HEK293 (cell line): ENCODE results near the gene NOP10.

Experiments
- ZNF561 ChIP-seq: fragments of 450-650 bp; IDR thresholded peaks from 2 replicates; pipeline ENCODE4 v1.5.1; 2018; ENCODE audit warnings: missing biosample characterization, missing genetic modification characterization, borderline replicate concordance
- ZNF660 ChIP-seq: fragments of 450-650 bp; IDR thresholded peaks from 2 replicates; pipeline ENCODE4 v1.5.1; 2018; ENCODE audit warnings: missing biosample characterization, mild to moderate bottlenecking, missing genetic modification characterization
- TF ChIP-seq, protein P1 (sequence below): fragments of 450-650 bp; formaldehyde crosslinking; IDR thresholded peaks from 2 replicates; pipeline ENCODE4 v1.5.1; 2016; ENCODE audit warnings: missing biosample characterization, missing genetic modification characterization
- TF ChIP-seq, protein P2 (sequence below): fragments of 450-650 bp; formaldehyde crosslinking; IDR thresholded peaks from 2 replicates; pipeline ENCODE4 v1.5.1; 2016; ENCODE audit warnings: missing biosample characterization, missing genetic modification characterization
- TF ChIP-seq, protein P3 (sequence below): fragments of 450-650 bp; formaldehyde crosslinking; IDR thresholded peaks from 2 replicates; pipeline ENCODE4 v1.5.1; 2016; ENCODE audit warnings: missing biosample characterization, missing genetic modification characterization

DNA sequence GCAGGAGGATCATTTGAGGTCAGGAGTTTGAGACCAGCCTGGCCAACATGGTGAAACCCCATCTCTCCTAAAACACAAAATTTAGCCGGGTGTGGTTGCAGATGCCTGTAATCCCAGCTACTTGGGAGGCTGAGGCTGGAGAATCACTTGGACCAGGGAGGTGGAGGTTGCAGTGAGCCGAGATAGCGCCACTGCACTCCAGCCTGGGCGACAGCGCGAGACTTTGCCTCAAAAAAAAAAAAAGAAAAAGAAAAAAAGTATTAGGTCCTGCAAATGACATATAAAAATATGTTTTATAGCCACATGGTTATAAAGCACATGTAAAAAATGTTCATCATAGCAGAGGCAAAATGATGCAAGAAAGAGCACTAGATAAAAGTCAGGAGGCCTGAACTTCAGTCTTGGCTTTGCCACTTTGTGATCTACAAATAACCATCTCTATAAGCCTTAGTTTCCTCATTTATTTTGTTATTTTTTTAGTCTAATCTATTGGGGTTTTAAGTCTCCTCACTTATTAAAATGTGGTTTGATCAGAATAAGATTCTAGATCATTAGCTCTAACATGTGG is 10.3 kb downstream of the NOP10 start:
- TF ChIP-seq ZNF561 (tag by site-specific recombination): no peak
- TF ChIP-seq, protein P1, sequence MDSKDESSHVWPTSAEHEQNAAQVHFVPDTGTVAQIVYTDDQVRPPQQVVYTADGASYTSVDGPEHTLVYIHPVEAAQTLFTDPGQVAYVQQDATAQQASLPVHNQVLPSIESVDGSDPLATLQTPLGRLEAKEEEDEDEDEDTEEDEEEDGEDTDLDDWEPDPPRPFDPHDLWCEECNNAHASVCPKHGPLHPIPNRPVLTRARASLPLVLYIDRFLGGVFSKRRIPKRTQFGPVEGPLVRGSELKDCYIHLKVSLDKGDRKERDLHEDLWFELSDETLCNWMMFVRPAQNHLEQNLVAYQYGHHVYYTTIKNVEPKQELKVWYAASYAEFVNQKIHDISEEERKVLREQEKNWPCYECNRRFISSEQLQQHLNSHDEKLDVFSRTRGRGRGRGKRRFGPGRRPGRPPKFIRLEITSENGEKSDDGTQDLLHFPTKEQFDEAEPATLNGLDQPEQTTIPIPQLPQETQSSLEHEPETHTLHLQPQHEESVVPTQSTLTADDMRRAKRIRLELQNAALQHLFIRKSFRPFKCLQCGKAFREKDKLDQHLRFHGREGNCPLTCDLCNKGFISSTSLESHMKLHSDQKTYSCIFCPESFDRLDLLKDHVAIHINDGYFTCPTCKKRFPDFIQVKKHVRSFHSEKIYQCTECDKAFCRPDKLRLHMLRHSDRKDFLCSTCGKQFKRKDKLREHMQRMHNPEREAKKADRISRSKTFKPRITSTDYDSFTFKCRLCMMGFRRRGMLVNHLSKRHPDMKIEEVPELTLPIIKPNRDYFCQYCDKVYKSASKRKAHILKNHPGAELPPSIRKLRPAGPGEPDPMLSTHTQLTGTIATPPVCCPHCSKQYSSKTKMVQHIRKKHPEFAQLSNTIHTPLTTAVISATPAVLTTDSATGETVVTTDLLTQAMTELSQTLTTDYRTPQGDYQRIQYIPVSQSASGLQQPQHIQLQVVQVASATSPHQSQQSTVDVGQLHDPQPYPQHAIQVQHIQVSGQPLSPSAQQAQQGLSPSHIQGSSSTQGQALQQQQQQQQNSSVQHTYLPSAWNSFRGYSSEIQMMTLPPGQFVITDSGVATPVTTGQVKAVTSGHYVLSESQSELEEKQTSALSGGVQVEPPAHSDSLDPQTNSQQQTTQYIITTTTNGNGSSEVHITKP (tag by site-specific recombination): no peak
- TF ChIP-seq, protein P2, sequence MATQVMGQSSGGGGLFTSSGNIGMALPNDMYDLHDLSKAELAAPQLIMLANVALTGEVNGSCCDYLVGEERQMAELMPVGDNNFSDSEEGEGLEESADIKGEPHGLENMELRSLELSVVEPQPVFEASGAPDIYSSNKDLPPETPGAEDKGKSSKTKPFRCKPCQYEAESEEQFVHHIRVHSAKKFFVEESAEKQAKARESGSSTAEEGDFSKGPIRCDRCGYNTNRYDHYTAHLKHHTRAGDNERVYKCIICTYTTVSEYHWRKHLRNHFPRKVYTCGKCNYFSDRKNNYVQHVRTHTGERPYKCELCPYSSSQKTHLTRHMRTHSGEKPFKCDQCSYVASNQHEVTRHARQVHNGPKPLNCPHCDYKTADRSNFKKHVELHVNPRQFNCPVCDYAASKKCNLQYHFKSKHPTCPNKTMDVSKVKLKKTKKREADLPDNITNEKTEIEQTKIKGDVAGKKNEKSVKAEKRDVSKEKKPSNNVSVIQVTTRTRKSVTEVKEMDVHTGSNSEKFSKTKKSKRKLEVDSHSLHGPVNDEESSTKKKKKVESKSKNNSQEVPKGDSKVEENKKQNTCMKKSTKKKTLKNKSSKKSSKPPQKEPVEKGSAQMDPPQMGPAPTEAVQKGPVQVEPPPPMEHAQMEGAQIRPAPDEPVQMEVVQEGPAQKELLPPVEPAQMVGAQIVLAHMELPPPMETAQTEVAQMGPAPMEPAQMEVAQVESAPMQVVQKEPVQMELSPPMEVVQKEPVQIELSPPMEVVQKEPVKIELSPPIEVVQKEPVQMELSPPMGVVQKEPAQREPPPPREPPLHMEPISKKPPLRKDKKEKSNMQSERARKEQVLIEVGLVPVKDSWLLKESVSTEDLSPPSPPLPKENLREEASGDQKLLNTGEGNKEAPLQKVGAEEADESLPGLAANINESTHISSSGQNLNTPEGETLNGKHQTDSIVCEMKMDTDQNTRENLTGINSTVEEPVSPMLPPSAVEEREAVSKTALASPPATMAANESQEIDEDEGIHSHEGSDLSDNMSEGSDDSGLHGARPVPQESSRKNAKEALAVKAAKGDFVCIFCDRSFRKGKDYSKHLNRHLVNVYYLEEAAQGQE: no peak
- TF ChIP-seq, protein P3, sequence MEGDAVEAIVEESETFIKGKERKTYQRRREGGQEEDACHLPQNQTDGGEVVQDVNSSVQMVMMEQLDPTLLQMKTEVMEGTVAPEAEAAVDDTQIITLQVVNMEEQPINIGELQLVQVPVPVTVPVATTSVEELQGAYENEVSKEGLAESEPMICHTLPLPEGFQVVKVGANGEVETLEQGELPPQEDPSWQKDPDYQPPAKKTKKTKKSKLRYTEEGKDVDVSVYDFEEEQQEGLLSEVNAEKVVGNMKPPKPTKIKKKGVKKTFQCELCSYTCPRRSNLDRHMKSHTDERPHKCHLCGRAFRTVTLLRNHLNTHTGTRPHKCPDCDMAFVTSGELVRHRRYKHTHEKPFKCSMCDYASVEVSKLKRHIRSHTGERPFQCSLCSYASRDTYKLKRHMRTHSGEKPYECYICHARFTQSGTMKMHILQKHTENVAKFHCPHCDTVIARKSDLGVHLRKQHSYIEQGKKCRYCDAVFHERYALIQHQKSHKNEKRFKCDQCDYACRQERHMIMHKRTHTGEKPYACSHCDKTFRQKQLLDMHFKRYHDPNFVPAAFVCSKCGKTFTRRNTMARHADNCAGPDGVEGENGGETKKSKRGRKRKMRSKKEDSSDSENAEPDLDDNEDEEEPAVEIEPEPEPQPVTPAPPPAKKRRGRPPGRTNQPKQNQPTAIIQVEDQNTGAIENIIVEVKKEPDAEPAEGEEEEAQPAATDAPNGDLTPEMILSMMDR (tag by site-specific recombination): no peak
- no peak for TF ChIP-seq ZNF660 (tag by site-specific recombination)
